Neural progenitor cell (in vitro differentiated cells): ENCODE measurements around the gene PI4K2B.

Source experiments
- CTCF ChIP-seq: fragments of 200-600 bp; sonication (generic); IDR thresholded peaks from 2 replicates; pipeline ENCODE4 v1.5.1; 2017; ENCODE audit warnings: antibody characterized with exemption, mild to moderate bottlenecking
- EZH2 ChIP-seq: fragments of 200-600 bp; sonication (generic); IDR thresholded peaks from 2 replicates; pipeline ENCODE4 v1.6.1; 2017; ENCODE audit warnings: antibody characterized with exemption, mild to moderate bottlenecking, moderate library complexity
- EZH2phosphoT487 ChIP-seq: fragments of 200-600 bp; sonication (generic); IDR thresholded peaks from 2 replicates; pipeline ENCODE4 v1.6.1; 2017; ENCODE audit warnings: antibody characterized with exemption

DNA sequence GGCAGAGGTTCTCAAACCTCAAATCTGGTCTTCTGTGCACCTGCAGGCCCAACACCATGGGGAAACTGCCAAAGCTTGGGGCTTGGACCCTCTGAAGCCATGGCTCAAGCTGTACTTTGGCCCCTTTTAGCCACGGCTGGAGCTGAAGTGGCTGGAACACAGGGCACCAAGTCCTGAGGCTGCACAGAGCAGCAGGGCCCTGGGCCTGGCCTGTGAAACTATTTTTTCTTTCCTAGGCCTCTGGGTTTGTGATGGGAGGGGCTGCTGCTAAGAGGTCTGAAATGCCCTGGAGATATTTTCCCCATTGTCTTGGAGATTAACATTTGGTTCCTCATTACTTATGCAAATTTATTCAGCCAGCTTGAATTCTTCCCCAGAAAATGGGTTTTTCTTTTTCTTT is 18.3 kb upstream of the PI4K2B start:
- no peak for TF ChIP-seq CTCF
- TF ChIP-seq EZH2: no peak
- no peak for TF ChIP-seq EZH2phosphoT487
